HCT116 (cell line): ENCODE results near the gene TP53. TPM values are rescaled to one million over a fixed set of nuclear protein-coding genes. Genes with fewer than 3 reads are reported as not detected.

Experiments
- ATAC-seq: fragments of 200-7000 bp; cut with Tn5 transposase; 2 replicates; pipeline ENCODE4 v1.9.1; 2020; ENCODE audit warnings: mild to moderate bottlenecking, moderate library complexity
- BruUV-seq: library from RNA; stranded (reverse); fragments of 400-500 nt; replicated peaks from 2 replicates; lab custom pipeline; 2021; lab: Mats Ljungman, UMichigan
- CTCF ChIA-PET: fragments of 300-600 bp; sonication (Branson Sonifier 250); formaldehyde crosslinking; loops from one replicate; lab custom pipeline; 2021; ENCODE audit warnings: antibody characterized with exemption; lab: Charles Lee
- POLR2A ChIA-PET: fragments of 300-600, 350-600 bp; sonication (Branson Sonifier 250); formaldehyde crosslinking; loops from one replicate; lab custom pipeline; 2021; ENCODE audit warnings: antibody characterized with exemption; lab: Charles Lee
- RAD21 ChIA-PET, 2 experiments: fragments of 300-600 bp; sonication (Branson Sonifier 250); formaldehyde crosslinking; loops; one replicate each; lab custom pipeline; 2023; ENCODE audit warnings: low total read pairs in 2 of 2; ENCODE audit not compliant: uncharacterized antibody in 2 of 2, unreplicated experiment in 2 of 2, low non-redundant PET in 1 of 2; lab: Charles Lee
- DNase-seq: peaks from one replicate; pipeline ENCODE4 v3.0.0-alpha.2; 2010; ENCODE audit warnings: low read depth, low spot score
- H2AFZ ChIP-seq: fragments of 200-600 bp; shearing (Covaris generic), sonication (generic); 2 replicates; pipeline ENCODE4 v1.6.1; 2017; ENCODE audit warnings: low read depth, mixed run types, mixed read lengths, antibody characterized with exemption, low read length; ENCODE audit not compliant: poor library complexity, severe bottlenecking
- H3K27ac ChIP-seq: 2 replicates; pipeline ENCODE4 v1.5.1; 2012; ENCODE audit warnings: low read depth, low read length
- H3K27me3 ChIP-seq: fragments of 200-600 bp; sonication (generic); 2 replicates; pipeline ENCODE4 v1.6.1; 2016; ENCODE audit warnings: mixed run types, low read length, mixed read lengths; ENCODE audit not compliant: insufficient read depth
- H3K36me3 ChIP-seq, 2 experiments: fragments of 200-500 bp in 1 of 2; fragments of 200-600 bp in 1 of 2; sonication (Bioruptor generic) in 1 of 2; sonication (generic) in 1 of 2; 2 replicates each; pipeline versions ENCODE4 v1.5.1 to v1.6.1; 2014 to 2016; ENCODE audit warnings: low read length in 2 of 2, inconsistent platforms in 1 of 2, mixed read lengths in 1 of 2, mixed run types in 1 of 2; ENCODE audit not compliant: insufficient read depth in 2 of 2, control insufficient read depth in 1 of 2
- H3K4me1 ChIP-seq, 2 experiments: fragments of 200-600 bp in 1 of 2; sonication (generic) in 1 of 2; 2 replicates each; pipeline versions ENCODE4 v1.5.1 to v1.6.1; 2012 to 2017; ENCODE audit warnings: low read length in 2 of 2, inconsistent platforms in 1 of 2, mild to moderate bottlenecking in 1 of 2, mixed read lengths in 1 of 2, mixed run types in 1 of 2, moderate library complexity in 1 of 2; ENCODE audit not compliant: insufficient read depth in 2 of 2, control insufficient read depth in 1 of 2
- H3K4me2 ChIP-seq: fragments of 200-600 bp; sonication (generic); 2 replicates; pipeline ENCODE4 v1.6.1; 2017; ENCODE audit warnings: mixed run types, low read length, mixed read lengths
- H3K4me3 ChIP-seq, 2 experiments: fragments of 200-600 bp in 1 of 2; sonication (generic) in 1 of 2; replicated peaks in 1 of 2; 2 replicates each; pipeline ENCODE4 v1.5.1; 2011 to 2016; ENCODE audit warnings: low read length in 2 of 2, control low read depth in 1 of 2, low read depth in 1 of 2, mild to moderate bottlenecking in 1 of 2, mixed read lengths in 1 of 2, mixed run types in 1 of 2
- H3K79me2 ChIP-seq: fragments of 200-600 bp; sonication (generic); 2 replicates; pipeline ENCODE4 v1.6.1; 2017; ENCODE audit warnings: mild to moderate bottlenecking, mixed run types, low read length, moderate library complexity, mixed read lengths; ENCODE audit not compliant: insufficient read depth
- H3K9ac ChIP-seq: fragments of 200-600 bp; sonication (generic); 2 replicates; pipeline ENCODE4 v1.6.1; 2016; ENCODE audit warnings: low read length, mixed read lengths
- H3K9me2 ChIP-seq: fragments of 200-600 bp; sonication (generic), shearing (Covaris generic); 2 replicates; pipeline ENCODE4 v1.6.1; 2017; ENCODE audit warnings: mixed run types, mild to moderate bottlenecking, moderate library complexity; ENCODE audit not compliant: insufficient read depth
- H3K9me3 ChIP-seq, 2 experiments: fragments of 200-500 bp in 1 of 2; fragments of 200-600 bp in 1 of 2; sonication (Bioruptor generic) in 1 of 2; sonication (generic) in 1 of 2; 2 replicates each; pipeline ENCODE4 v1.6.1; 2014 to 2017; ENCODE audit warnings: low read length in 2 of 2, mixed read lengths in 2 of 2, inconsistent platforms in 1 of 2, low read depth in 1 of 2, mild to moderate bottlenecking in 1 of 2, mixed run types in 1 of 2, moderate library complexity in 1 of 2; ENCODE audit not compliant: control insufficient read depth in 1 of 2, insufficient read depth in 1 of 2
- H4K20me1 ChIP-seq: fragments of 200-600 bp; sonication (generic), shearing (Covaris generic); 2 replicates; pipeline ENCODE4 v1.6.1; 2017; ENCODE audit warnings: mixed run types, mild to moderate bottlenecking, moderate library complexity; ENCODE audit not compliant: insufficient read depth
- CEBPB ChIP-seq: IDR thresholded peaks from 2 replicates; pipeline ENCODE4 v1.6.1; 2012; ENCODE audit warnings: low read depth
- ELF1 ChIP-seq: IDR thresholded peaks from 2 replicates; pipeline ENCODE4 v1.6.1; 2012; ENCODE audit warnings: low read depth, borderline replicate concordance
- EZH2phosphoT487 ChIP-seq: fragments of 200-600 bp; IDR thresholded peaks from 2 replicates; pipeline ENCODE4 v1.6.1; 2018; ENCODE audit warnings: antibody characterized with exemption, borderline replicate concordance
- JUND ChIP-seq: IDR thresholded peaks from 2 replicates; pipeline ENCODE4 v1.6.1; 2012
- RAD21 ChIP-seq: IDR thresholded peaks from 2 replicates; pipeline ENCODE4 v1.6.1; 2012; ENCODE audit warnings: low read depth, mild to moderate bottlenecking
- REST ChIP-seq: IDR thresholded peaks from 2 replicates; pipeline ENCODE4 v1.6.1; 2012; ENCODE audit warnings: low read depth
- TCF7L2 ChIP-seq: IDR thresholded peaks from 2 replicates; pipeline ENCODE4 v1.7.0; 2011; ENCODE audit warnings: borderline replicate concordance, inconsistent platforms; ENCODE audit not compliant: insufficient read depth, insufficient read length; ENCODE audit errors: extremely low read depth
- YY1 ChIP-seq: IDR thresholded peaks from 2 replicates; pipeline ENCODE4 v1.6.1; 2011; ENCODE audit warnings: low read length, low read depth, moderate library complexity, mild to moderate bottlenecking; ENCODE audit not compliant: insufficient replicate concordance; ENCODE audit errors: extremely low read depth
- intact Hi-C: fragments of 100-400 bp; cut with micrococcal nuclease; formaldehyde crosslinking; loops from 2 replicates; pipeline ENCODE4 v1.10.0; 2022
- total RNA-seq: library from RNA; stranded (reverse); gene quantifications from one replicate; pipeline ENCODE4 v1.2.1, GENCODE V29; 2021; ENCODE audit not compliant: unreplicated experiment

Gene TP53
- total RNA-seq, 1 experiment from 2014 or later: 110 TPM

- Histone ChIP-seq H3K27me3 (no peaks in the 10 kb centered on the region; the same call in 1 of the 2 replicates), H3K36me3 (no peaks in the 10 kb centered on the region), H3K79me2 (no peaks in the 10 kb centered on the region), H3K9ac (no peak overlapping the region), H3K9me2 (no peaks in the 10 kb centered on the region), H3K4me2 (no peak overlapping the region), H3K9me3 (no peaks in the 10 kb centered on the region), H3K4me1 (no peaks in the 10 kb centered on the region), H3K4me3 (no peak overlapping the region), H4K20me1 (no peaks in the 10 kb centered on the region), H3K27ac (no peak overlapping the region), H2AFZ (no peak overlapping the region)
- BruUV-seq: no TSS peak
- POLR2A ChIA-PET: no interaction called here
- intact Hi-C loops: no loop called here
- CTCF ChIA-PET: no interaction called here
- ATAC-seq: no peak
- RAD21 ChIA-PET: no interaction called here
- DNase-seq: no peak
- no peak for TF ChIP-seq YY1
- no peak for TF ChIP-seq ELF1
- TF ChIP-seq REST: no peak
- no peak for TF ChIP-seq CEBPB
Measured at GRCh38 chr17:7651097-7651664, 36.1 kb downstream of the TP53 start.

- Histone ChIP-seq H3K9me2 (no peaks in the 10 kb centered on the region), H3K9ac (no peak within 1 kb of the TSS), H3K27me3 (no peaks in the 10 kb centered on the region; the same call in 1 of the 2 replicates), H3K9me3 (no peaks in the 10 kb centered on the region), H3K36me3 (no peaks in the 10 kb centered on the region), H3K79me2 (no peaks in the 10 kb centered on the region), H3K27ac (no peak within 1 kb of the TSS), H3K4me3 (no peak within 1 kb of the TSS), H3K4me2 (no peak within 1 kb of the TSS), H2AFZ (no peak within 1 kb of the TSS), H3K4me1 (no peaks in the 10 kb centered on the region), H4K20me1 (no peaks in the 10 kb centered on the region)
- BruUV-seq: no TSS peak
- intact Hi-C loops: no loop called here
- CTCF ChIA-PET: no interaction called here
- DNase-seq (no peak), ATAC-seq (peak; percentile 60)
- POLR2A ChIA-PET: no interaction called here
- RAD21 ChIA-PET: no interaction called here
- no peak for TF ChIP-seq TCF7L2
- no peak for TF ChIP-seq EZH2phosphoT487
- no peak for TF ChIP-seq RAD21
- no peak for TF ChIP-seq JUND
Measured at GRCh38 chr17:7650509-7651096, 36.7 kb downstream of the TP53 start, which contains the start of gene ATP1B2. ATP1B2 (plus strand) TSS chr17:7650926; CDS start chr17:7651519, 593 bp downstream.
